Thymus (tissue), 11 donors: ENCODE results near the gene RBFOX1. TPM values are rescaled to one million over a fixed set of nuclear protein-coding genes. Genes with fewer than 3 reads are reported as not detected.

Experiments
- DNase-seq, 9 donors: peaks; one replicate each; pipeline ENCODE4 v3.0.0-alpha.2; 2013; ENCODE audit warnings: low spot score in 9 of 9, low read depth in 6 of 9, missing footprints in 1 of 9
- H3K27ac ChIP-seq, 2 donors: one replicate each; pipeline ENCODE4 v1.5.1; 2013; ENCODE audit warnings: control low read depth in 1 of 2, low read depth in 1 of 2, low read length in 1 of 2, mild to moderate bottlenecking in 1 of 2, moderate library complexity in 1 of 2
- H3K27me3 ChIP-seq, 2 donors: one replicate each; pipeline ENCODE4 v1.5.1; 2013; ENCODE audit warnings: low read length in 1 of 2; ENCODE audit not compliant: control insufficient read depth in 2 of 2, insufficient read depth in 1 of 2
- H3K36me3 ChIP-seq, 2 donors: one replicate each; pipeline ENCODE4 v1.5.1; 2013; ENCODE audit warnings: low read length in 1 of 2, mild to moderate bottlenecking in 1 of 2, moderate library complexity in 1 of 2; ENCODE audit not compliant: control insufficient read depth in 2 of 2, insufficient read depth in 2 of 2
- H3K4me1 ChIP-seq, 2 donors: one replicate each; pipeline ENCODE4 v1.5.1; 2013; ENCODE audit warnings: low read length in 2 of 2; ENCODE audit not compliant: control insufficient read depth in 2 of 2, insufficient read depth in 2 of 2
- H3K4me3 ChIP-seq, 2 donors: one replicate each; pipeline ENCODE4 v1.5.1; 2013; ENCODE audit warnings: low read length in 2 of 2, control low read depth in 1 of 2, mild to moderate bottlenecking in 1 of 2
- H3K9me3 ChIP-seq, 2 donors: one replicate each; pipeline ENCODE4 v1.5.1; 2013; ENCODE audit warnings: low read length in 1 of 2, mild to moderate bottlenecking in 1 of 2; ENCODE audit not compliant: control insufficient read depth in 2 of 2, insufficient read depth in 1 of 2
- WGBS: extraction: QIAGEN DNeasy Blood & Tissue Kit; methylation state at CpG from one replicate; pipeline ENCODE4 v1.1.7; 2013; 5-methylcytosine and 5-hydroxymethylcytosine counted together
- polyA plus RNA-seq: library from polyadenylated mRNA; stranded (reverse); fragments of 200-250 nt; gene quantifications from one replicate; pipeline ENCODE4 v1.2.3, GENCODE V29; 2013
- total RNA-seq: library from RNA; stranded (reverse); fragments of 120-200 nt; gene quantifications from one replicate; pipeline ENCODE4 v1.2.4, GENCODE V29; 2013
- donor health status: healthy.

The RBFOX1 gene
- total and polyA plus RNA-seq, 2 donors, result 0.23 to 0.52 TPM

DNA sequence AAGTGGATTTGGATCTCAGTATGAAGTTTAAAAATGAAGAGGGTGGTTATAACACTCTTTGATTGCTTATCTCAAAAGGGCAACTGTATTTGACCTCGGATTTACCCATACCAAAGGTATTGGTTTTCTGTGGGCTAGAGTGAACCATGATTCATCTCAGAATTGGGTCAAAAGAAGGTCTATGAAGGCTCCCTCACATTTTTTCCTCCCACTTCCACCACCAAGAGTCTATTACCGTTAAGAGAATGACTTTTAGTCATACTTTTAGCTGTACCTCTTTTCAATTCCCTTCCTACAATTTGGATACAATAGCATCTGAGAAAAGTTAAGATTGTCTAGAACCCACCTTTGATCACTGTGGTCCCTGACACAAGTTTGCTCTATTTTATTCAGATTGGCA is 280.9 kb downstream of the RBFOX1 start:
- no peak overlapping the region for H3K27ac ChIP-seq
- DNase-seq, result no peak

DNA sequence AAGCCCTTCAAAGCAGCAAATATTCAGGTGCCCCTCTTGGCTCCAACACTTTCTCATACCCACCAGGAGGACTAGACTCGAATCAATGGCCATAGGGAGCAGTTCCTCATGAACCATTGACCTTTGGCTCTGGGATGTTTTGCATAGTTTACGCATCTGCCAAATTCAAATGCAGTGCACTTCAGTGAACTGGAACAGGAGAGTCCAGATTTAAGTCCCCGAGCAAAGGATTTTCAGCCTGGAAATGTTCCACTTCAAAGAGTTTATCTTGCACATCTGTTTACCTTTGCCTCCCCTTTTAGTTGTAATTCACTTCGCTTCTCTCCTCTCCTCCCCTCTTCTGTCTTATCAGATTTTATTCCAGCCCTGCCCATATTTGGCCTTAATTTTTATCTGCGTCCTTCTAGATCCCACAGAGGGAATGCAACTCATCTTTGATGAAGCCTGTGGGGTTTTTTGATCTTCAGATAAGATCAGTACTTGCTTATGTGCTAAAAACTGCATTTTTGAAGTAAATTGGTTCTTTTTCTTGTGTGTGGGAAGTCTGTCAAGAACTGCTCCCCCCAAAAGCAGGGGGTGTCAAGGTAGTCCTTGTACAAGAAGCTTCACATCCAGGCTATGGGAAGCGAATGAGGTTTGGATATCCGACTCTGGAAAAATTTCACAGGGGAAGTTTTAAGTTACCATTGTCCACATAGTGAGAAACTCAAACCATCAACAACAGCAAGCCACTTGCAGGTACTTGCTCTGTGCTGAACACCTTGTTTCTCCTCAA is 281.6 kb downstream of the RBFOX1 start:
- 68% methylated on average over 7 of the region's 7 CpGs for WGBS
- Histone ChIP-seq H3K27ac (no peak overlapping the region), H3K27me3 (no peaks in the 10 kb centered on the region), H3K9me3 (no peaks in the 10 kb centered on the region), H3K4me1 (no peaks in the 10 kb centered on the region), H3K4me3 (no peak overlapping the region), H3K36me3 (no peaks in the 10 kb centered on the region)
- peak in 1 of 9 donors; percentile 2 for DNase-seq

More for the DNA sequence above, 280.9 kb downstream of the RBFOX1 start:
- WGBS, result 90% methylated on average over 2 of the region's 2 CpGs
- no peaks in the 10 kb centered on the region for H3K27me3 ChIP-seq
- no peak overlapping the region for H3K4me3 ChIP-seq
- H3K36me3 ChIP-seq, result no peaks in the 10 kb centered on the region
- no peaks in the 10 kb centered on the region for H3K4me1 ChIP-seq
- H3K9me3 ChIP-seq, result no peaks in the 10 kb centered on the region

DNA sequence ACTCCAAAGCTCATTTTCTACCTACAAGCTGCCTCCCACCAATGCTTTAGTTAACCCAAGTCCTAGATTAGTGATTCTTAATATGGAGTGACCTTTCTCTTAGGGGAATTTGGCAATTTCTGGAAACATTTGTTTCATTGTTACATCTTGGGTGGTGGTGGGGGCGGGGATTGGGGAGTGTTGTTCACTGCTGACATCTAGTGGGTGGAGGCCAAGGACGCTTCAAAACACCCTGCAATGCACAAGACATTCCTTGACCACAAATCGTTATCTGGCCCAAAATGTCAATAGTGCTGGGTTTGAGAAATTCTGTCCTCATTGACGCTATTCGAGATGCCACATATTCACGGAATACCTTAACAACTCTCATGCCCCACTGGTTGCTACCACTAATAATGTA is 282.9 kb downstream of the RBFOX1 start:
- 91% methylated on average over 6 of the region's 6 CpGs for WGBS
- Histone ChIP-seq H3K4me3 (no peak overlapping the region), H3K9me3 (no peaks in the 10 kb centered on the region), H3K27ac (no peak overlapping the region), H3K27me3 (no peaks in the 10 kb centered on the region), H3K36me3 (no peaks in the 10 kb centered on the region), H3K4me1 (no peaks in the 10 kb centered on the region)
- no peak for DNase-seq

DNA sequence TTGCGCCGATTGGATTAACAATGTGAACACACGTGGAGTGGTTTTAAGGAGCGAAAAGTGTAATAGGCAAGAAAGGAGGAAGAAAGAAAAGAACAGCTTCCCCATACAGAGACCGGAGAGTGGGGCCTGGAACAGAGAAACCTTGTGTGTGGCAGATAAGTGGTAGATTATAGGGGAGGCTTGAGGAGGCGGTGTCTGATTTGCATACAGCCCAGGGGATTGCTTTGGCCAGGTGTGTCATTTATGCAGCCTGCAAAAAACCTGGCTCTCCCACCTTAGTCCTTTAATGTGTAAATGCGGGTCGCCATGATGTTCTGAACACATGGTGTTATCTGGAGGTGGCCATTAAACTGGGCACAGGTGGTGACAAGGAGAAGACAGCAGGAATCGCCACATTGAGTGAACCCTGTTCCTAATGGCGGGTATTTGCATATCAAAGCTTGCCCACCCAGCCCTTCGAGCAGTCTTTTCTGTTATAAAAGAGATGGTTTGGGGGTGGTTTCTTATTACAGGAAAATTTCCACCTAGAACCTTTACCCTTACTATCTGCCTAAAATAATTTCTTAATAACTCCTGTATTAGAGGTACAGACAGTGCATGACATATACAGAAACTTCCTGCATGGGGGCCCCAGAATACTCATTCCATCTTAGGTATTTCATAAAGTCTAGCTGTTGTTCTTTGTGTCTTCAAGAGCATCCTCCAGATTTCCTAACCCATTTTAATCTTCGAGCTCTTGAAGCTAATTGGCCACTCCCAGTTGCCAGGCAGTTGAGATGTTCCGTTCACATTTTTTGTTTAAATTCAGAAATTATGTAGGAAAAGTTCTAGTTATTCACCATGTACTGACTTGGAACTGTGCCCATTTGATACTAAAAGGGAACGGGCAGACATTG is 292.5 kb downstream of the RBFOX1 start:
- no peak for DNase-seq
- no peak overlapping the region for H3K27ac ChIP-seq
- no peaks in the 10 kb centered on the region for H3K36me3 ChIP-seq
- H3K9me3 ChIP-seq, result no peaks in the 10 kb centered on the region
- WGBS, result 86% methylated on average over 14 of the region's 14 CpGs
- H3K27me3 ChIP-seq, result no peaks in the 10 kb centered on the region
- no peaks in the 10 kb centered on the region for H3K4me1 ChIP-seq
- no peak overlapping the region for H3K4me3 ChIP-seq

DNA sequence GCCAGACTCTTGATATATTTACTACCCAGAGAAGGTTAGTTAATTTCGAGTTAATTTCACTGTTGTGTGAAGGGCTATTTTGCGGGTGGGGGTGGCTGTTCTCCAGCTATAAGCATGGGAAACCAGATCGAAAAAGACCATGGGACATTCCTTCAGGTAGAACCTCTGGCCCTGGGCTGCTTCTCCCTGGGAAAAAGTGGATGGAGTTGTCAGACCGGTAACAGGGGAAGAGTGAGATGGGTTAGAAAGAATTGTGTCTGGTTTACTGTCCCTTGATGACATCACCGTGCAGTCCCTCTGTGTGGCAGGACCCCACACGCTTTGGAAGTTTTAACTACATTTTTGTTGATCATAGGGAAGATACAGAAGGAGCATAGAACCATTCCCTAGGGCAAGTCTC is 296.3 kb downstream of the RBFOX1 start:
- Histone ChIP-seq H3K9me3 (no peaks in the 10 kb centered on the region), H3K27me3 (no peaks in the 10 kb centered on the region), H3K4me1 (no peaks in the 10 kb centered on the region), H3K36me3 (no peaks in the 10 kb centered on the region), H3K27ac (no peak overlapping the region), H3K4me3 (no peak overlapping the region)
- WGBS, result 92% methylated on average over 6 of the region's 6 CpGs
- no peak for DNase-seq

DNA sequence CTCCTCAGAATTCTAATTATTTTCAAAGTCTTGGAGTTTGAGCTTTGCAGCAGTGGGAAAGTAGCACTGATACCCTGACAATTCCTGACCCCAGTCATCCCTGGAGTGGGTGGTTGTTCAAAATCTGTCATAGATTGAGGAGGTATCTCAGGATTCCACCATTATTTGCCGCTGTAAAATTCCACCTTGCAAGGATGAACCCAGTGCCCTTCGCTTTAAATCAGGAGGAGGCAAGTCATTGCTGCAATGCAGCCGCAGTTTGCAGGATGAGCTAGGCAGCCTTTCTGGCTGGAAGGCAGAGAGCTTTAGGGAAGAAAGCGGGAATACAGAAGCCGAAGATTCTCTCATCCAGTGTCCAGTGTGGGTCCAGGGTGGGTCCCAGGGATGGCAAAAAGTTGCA is 296.9 kb downstream of the RBFOX1 start:
- H3K27me3 ChIP-seq, result no peaks in the 10 kb centered on the region
- H3K27ac ChIP-seq, result no peak overlapping the region
- WGBS, result 95% methylated on average over 5 of the region's 5 CpGs
- no peak for DNase-seq
- no peaks in the 10 kb centered on the region for H3K36me3 ChIP-seq
- no peaks in the 10 kb centered on the region for H3K9me3 ChIP-seq
- H3K4me1 ChIP-seq, result no peaks in the 10 kb centered on the region
- no peak overlapping the region for H3K4me3 ChIP-seq

DNA sequence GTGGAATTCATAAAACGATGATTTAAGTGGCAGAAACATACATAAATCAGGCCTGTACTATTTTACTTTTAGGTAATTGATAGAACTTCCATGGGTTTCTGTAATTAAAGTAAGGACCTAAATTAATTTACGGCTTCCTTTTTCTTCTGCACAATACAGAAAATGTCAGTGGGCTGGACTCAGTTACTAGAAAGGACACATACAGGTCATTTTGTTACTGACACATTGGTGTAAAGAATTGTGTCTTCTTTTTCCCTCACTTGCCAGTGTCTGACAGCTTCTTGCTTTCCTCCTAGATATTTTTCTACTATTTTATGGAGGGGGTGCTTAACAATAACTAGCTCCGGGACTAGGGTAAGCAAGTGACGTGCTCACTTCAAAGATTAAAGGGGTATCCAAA is 304.8 kb downstream of the RBFOX1 start:
- Histone ChIP-seq H3K4me3 (no peak overlapping the region), H3K27me3 (no peaks in the 10 kb centered on the region), H3K4me1 (no peaks in the 10 kb centered on the region), H3K27ac (no peak overlapping the region), H3K9me3 (no peaks in the 10 kb centered on the region), H3K36me3 (no peaks in the 10 kb centered on the region)
- no peak for DNase-seq
- 82% methylated on average over 4 of the region's 4 CpGs for WGBS

DNA sequence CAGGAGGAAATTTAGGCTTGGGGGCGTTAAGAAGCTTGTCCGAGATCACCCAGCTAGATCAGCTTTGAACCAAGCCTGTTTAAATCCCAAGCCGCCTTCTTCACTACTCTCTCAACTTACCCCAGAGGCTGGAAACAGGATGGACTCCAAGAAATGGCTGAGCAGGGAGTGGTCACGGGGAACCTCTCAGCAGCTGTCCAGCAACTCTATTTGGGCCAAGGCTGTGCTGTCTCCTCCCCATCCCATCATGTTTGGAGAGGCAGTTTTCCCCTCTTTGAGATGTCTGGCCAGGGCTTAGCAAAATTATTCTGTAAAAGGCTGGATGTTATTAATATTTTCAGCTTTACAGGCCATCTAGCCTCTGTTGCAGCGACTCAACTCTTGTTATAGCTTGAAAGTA is 305.7 kb downstream of the RBFOX1 start:
- DNase-seq, result no peak
- 87% methylated on average over 5 of the region's 5 CpGs for WGBS
- no peaks in the 10 kb centered on the region for H3K27me3 ChIP-seq
- H3K4me1 ChIP-seq, result no peaks in the 10 kb centered on the region
- H3K9me3 ChIP-seq, result no peaks in the 10 kb centered on the region
- no peaks in the 10 kb centered on the region for H3K36me3 ChIP-seq
- H3K27ac ChIP-seq, result no peak overlapping the region
- no peak overlapping the region for H3K4me3 ChIP-seq

DNA sequence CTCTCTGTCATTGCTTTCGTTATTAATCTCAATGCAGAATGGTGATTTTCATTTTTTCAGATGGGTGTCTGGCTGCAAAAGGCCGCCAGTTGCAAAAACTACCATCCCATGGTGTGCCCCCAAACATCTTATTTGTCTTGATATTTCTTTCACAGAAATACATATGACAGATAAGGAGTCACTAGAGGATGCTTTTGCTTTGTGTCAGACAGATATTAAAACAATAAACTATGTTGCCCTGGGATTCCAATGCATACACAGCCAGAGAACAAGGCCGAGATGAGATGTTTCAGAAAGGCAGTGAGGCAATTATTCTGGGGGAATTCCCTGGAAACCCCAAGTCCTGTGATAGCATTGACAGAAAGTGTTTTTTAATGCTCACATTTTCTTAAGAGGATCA is 307.7 kb downstream of the RBFOX1 start:
- Histone ChIP-seq H3K4me3 (no peak overlapping the region), H3K27me3 (no peaks in the 10 kb centered on the region), H3K27ac (no peak overlapping the region), H3K9me3 (no peaks in the 10 kb centered on the region), H3K36me3 (no peaks in the 10 kb centered on the region), H3K4me1 (no peaks in the 10 kb centered on the region)
- peak in 1 of 9 donors; percentile 3 for DNase-seq
- WGBS, result 86% methylated on average over 3 of the region's 3 CpGs
